RWPE1 (cell line): ENCODE data around the gene MRPS35.

ENCODE experiments used
- CTCF ChIA-PET: fragments of 350-600 bp; sonication (Branson Sonifier 250); formaldehyde crosslinking; extraction: SDS; loops from one replicate; lab custom pipeline; 2021; lab: Yijun Ruan, JAX
- POLR2A ChIA-PET: fragments of 400-600 bp; formaldehyde crosslinking; extraction: SDS; loops from one replicate; lab custom pipeline; 2020; ENCODE audit warnings: antibody characterized with exemption; ENCODE audit not compliant: low non-redundant PET; lab: Yijun Ruan, JAX
- DNase-seq: peaks from one replicate; pipeline ENCODE4 v3.0.0; 2012; ENCODE audit warnings: low spot score
- H3K27ac ChIP-seq: fragments of 450-650 bp; 2 replicates; pipeline ENCODE4 v1.5.1; 2017
- TF ChIP-seq, protein P1 (sequence below): fragments of 450-650 bp; conservative IDR thresholded peaks from 2 replicates; pipeline ENCODE4 v1.5.1; 2017; ENCODE audit warnings: low read depth, mild to moderate bottlenecking

MRPS35 gene

DNA sequence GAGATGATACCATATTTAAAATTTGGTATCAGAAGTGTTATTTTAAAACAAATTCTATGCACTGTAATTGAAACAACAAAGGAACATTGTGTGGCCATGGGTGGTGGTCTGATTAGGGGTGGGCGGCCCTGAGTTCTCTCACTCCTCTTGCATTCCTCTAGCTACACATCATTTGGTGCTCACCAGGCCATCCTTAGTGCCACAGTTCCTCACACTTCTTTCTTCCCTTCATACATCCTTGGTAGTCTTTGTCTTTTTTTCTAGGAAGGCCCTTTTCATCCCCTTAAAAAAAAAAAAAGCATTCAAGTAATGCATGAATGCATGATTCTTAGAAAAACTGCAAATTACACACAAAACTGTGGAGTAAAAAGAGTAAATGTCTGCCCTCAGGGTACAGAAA lies 71.8 kb downstream of the MRPS35 start:
- POLR2A ChIA-PET: no interaction called here
- TF ChIP-seq, protein P1, sequence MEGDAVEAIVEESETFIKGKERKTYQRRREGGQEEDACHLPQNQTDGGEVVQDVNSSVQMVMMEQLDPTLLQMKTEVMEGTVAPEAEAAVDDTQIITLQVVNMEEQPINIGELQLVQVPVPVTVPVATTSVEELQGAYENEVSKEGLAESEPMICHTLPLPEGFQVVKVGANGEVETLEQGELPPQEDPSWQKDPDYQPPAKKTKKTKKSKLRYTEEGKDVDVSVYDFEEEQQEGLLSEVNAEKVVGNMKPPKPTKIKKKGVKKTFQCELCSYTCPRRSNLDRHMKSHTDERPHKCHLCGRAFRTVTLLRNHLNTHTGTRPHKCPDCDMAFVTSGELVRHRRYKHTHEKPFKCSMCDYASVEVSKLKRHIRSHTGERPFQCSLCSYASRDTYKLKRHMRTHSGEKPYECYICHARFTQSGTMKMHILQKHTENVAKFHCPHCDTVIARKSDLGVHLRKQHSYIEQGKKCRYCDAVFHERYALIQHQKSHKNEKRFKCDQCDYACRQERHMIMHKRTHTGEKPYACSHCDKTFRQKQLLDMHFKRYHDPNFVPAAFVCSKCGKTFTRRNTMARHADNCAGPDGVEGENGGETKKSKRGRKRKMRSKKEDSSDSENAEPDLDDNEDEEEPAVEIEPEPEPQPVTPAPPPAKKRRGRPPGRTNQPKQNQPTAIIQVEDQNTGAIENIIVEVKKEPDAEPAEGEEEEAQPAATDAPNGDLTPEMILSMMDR: no peak
- no peak for DNase-seq
- CTCF ChIA-PET: no interaction called here
- H3K27ac ChIP-seq: no peak overlapping the region

DNA sequence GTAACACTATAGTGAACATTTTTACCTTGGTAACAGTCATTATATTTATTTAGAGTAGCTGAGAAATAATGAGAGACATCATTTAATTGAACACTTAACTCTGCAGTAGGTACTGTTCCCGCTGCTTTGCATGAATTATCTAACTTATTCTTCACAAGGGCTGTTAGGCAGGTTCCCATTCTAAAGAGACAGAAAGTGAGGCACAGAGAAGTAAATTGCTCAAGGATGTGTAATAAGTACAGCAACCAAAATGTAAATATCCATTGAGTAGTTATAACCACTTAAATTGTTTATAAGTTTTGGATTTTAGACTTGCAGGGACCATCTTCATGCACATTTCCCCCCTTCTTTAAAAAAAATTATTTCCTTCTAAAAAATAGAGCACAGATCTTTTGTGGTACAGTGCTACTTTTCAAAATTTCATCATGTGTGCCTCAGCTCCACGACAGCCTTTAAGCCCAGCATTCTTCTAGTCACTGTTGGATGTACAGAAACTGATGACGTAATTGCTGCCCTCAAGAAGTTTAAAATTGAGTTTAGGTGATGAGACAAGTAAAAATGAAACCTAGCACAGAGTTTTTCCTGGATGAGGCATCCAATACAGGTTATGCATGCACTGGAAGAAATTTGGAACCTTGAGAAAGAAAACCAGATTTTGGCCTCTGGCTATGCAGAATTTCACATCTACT lies 75.4 kb downstream of the MRPS35 start:
- DNase-seq: peak; percentile 30
- TF ChIP-seq, protein P1: no peak
- CTCF ChIA-PET: interaction anchor here (0.9 kb wide), 1 partner anchor 53 kb away, joined by 4 read pairs; no protein-coding TSS in a partner anchor
- POLR2A ChIA-PET: no interaction called here
- no peak overlapping the region for H3K27ac ChIP-seq

DNA sequence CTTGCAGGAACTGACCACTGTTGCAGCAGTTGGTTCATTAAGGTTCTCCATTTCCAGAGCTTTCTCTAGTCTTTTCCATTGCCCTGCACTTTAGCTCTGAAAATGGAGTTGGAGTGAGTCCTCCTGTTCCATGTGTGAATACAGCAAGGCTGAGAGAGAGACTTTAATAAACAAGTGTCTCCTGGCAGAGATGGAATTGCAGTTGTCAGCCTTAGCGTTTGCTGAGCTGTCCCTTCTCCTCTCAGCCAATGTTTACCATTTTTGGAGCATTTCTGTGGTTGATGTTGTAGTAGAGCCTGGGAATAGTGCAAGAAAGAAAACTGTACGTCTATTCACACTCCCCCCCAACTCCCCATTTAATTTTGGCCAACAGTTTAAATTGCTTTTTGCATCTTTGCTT lies 76.9 kb downstream of the MRPS35 start:
- no peak overlapping the region for H3K27ac ChIP-seq
- TF ChIP-seq, protein P1: no peak
- ChIA-PET CTCF (no interaction called here), POLR2A (no interaction called here)
- no peak for DNase-seq

DNA sequence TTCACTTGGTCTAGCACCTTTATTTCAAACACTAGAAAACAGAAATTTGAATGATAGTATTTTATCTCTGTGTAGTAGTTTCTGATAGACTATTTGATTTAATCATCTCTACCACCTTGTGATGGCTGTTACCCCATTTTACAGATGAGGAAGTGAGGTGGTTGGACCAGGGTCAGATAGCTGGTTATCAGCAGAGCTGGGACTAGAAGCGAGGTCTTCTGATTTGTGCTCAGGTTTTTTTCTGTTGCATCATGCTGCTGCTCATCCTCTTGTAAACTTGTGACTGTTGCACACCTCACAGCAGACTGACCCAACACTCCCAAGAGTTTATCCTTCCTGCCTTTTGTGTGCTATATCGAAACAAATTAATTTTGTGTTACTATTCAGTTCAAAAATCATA lies 79.5 kb downstream of the MRPS35 start:
- ChIA-PET POLR2A (no interaction called here), CTCF (no interaction called here)
- TF ChIP-seq, protein P1: no peak
- no peak overlapping the region for H3K27ac ChIP-seq
- DNase-seq: no peak

DNA sequence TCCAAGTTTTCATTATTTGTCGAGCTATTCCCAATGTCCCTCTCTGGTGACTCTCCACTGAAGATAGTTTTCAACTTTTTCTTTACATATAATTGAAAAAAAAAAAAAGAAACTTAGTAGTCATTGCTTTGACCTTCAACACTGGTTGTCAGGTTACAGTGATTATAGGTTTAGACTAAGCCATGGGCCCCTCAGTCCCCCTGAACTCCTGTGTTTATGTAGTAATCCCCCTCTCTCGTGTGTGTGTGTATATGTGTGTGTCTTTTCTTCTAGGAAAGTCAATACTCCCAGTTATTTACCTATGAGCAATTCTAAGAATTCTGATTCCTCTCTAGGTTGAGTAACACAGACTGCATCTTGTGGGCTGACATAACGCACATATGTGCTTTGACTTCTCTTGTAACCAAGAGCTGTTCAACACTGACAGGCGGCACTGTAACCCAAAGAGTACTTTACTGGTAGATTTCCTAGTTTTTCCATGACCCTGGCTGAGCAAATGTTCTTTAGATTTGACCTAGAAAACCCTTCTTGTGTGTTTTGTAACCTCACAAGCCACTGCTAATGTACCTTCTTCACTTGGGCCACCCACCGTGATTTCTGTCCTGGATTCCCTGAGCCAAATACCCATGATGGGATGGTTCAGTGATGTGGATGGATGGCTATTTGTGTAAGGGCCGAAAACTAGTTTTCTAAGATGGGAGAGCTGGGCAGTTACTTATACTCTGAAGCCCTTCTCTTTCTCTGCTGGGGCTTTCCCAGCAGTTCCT lies 84.4 kb downstream of the MRPS35 start:
- DNase-seq: no peak
- POLR2A ChIA-PET: no interaction called here
- CTCF ChIA-PET: interaction anchor here (0.7 to 1.0 kb wide), 2 partner anchors 26 to 414 kb away, joined by 3 to 4 read pairs; no protein-coding TSS in a partner anchor
- TF ChIP-seq, protein P1: no peak
- H3K27ac ChIP-seq: no peak overlapping the region

DNA sequence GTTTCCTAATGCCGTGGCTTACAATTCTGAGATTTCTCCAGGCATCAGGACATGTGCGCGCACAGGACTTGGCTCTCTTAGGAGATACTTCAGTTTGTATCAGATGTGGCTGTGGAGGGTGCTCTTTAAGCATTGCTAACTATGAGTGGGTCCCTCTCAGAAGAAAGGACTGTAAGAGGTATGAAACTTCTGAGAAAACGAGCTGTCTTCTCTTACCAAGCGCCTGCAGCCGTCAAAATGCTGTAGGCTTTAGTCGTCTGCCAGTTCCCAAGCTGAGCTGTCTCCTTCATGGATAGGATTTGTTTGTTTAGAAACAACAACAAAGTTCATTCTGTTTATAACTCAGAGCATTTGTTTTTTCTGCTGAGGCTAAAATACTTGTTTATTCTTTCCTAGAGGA lies 85.5 kb downstream of the MRPS35 start:
- ChIA-PET POLR2A (no interaction called here), CTCF (interaction anchor here (0.6 to 1.0 kb wide), 2 partner anchors 11 to 25 kb away, joined by 3 to 4 read pairs; no protein-coding TSS in a partner anchor)
- TF ChIP-seq, protein P1: no peak

More for the DNA sequence above, 85.5 kb downstream of the MRPS35 start:
- no peak for DNase-seq
- H3K27ac ChIP-seq: no peak overlapping the region
